A673 (cell line): ENCODE results near the gene RFTN1.

Experiments used
- CTCF ChIP-seq: fragments of 300-800, 200-600 bp; sonication (generic); conservative IDR thresholded peaks from 2 replicates; pipeline ENCODE4 v1.5.1; 2017; ENCODE audit warnings: low read depth, mild to moderate bottlenecking, antibody characterized with exemption, low read length, moderate library complexity, mixed read lengths
- EZH2 ChIP-seq: fragments of 200-600 bp; sonication (generic); IDR thresholded peaks from 2 replicates; pipeline ENCODE4 v1.6.1; 2017; ENCODE audit warnings: borderline replicate concordance, low read depth, mild to moderate bottlenecking, mixed read lengths, antibody characterized with exemption, low read length; ENCODE audit not compliant: poor library complexity, severe bottlenecking

DNA sequence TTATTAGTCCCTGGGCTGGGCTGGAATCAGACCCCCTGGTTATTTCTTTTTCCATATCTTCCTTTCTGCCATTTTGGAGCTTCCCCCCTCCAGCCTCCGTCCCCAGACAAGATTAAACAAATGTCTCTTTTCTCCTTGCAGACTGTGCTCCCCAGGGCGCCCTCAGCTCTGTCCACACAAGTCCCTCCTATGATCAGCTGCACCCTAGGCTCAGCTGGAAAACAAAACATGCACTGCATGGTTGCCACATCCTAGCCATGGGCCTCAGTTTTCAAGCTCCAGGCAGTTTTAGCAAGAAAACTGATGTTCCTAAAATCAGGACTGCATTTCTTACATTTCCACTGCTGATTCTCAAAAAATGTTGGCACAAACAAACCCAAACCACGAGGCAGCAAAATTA, 23.5 kb upstream of the RFTN1 start:
- no peak for TF ChIP-seq CTCF
- no peak for TF ChIP-seq EZH2
